HCT116 (cell line): ENCODE data around the gene OLA1.

Experiments used
- EZH2 ChIP-seq: fragments of 200-600 bp; sonication (generic); IDR thresholded peaks from 2 replicates; pipeline ENCODE4 v1.6.1; 2017; ENCODE audit warnings: antibody characterized with exemption, mixed run types
- EZH2phosphoT487 ChIP-seq: fragments of 200-600 bp; IDR thresholded peaks from 2 replicates; pipeline ENCODE4 v1.6.1; 2018; ENCODE audit warnings: antibody characterized with exemption, borderline replicate concordance
- FOSL1 ChIP-seq: IDR thresholded peaks from 2 replicates; pipeline ENCODE4 v1.6.1; 2012; ENCODE audit warnings: low read depth
- JUND ChIP-seq: IDR thresholded peaks from 2 replicates; pipeline ENCODE4 v1.6.1; 2012
- POLR2A ChIP-seq: IDR thresholded peaks from 2 replicates; pipeline ENCODE4 v1.7.0; 2011; ENCODE audit warnings: borderline replicate concordance; ENCODE audit not compliant: insufficient read depth, insufficient read length; ENCODE audit errors: extremely low read depth
- POLR2AphosphoS5 ChIP-seq: IDR thresholded peaks from 2 replicates; pipeline ENCODE4 v1.6.1; 2011; ENCODE audit warnings: mild to moderate bottlenecking, low read depth, low read length, moderate library complexity
- RAD21 ChIP-seq: IDR thresholded peaks from 2 replicates; pipeline ENCODE4 v1.6.1; 2012; ENCODE audit warnings: low read depth, mild to moderate bottlenecking
- ZFX ChIP-seq: fragments of 450-650 bp; IDR thresholded peaks from 2 replicates; pipeline ENCODE4 v1.6.1; 2017
- TF ChIP-seq, protein P1 (sequence below), 3 experiments: fragments of 200-600 bp in 1 of 3; sonication (generic) in 1 of 3; IDR thresholded peaks in 2 of 3; conservative IDR thresholded peaks in 1 of 3; 2 replicates each; pipeline ENCODE4 v1.5.1; 2012 to 2017; ENCODE audit warnings: low read depth in 2 of 3, low read length in 2 of 3, antibody characterized with exemption in 1 of 3, borderline replicate concordance in 1 of 3, control low read depth in 1 of 3, mild to moderate bottlenecking in 1 of 3, mixed read lengths in 1 of 3, mixed run types in 1 of 3, moderate library complexity in 1 of 3; ENCODE audit not compliant: insufficient read depth in 1 of 3
- TF ChIP-seq, protein P2 (sequence below): IDR thresholded peaks from 2 replicates; pipeline ENCODE4 v1.6.1; 2012
- TF ChIP-seq, protein P3 (sequence below): IDR thresholded peaks from 2 replicates; pipeline ENCODE4 v1.6.1; 2012
- TF ChIP-seq, protein P4 (sequence below): IDR thresholded peaks from 2 replicates; pipeline ENCODE4 v1.6.1; 2012; ENCODE audit warnings: low read depth

DNA sequence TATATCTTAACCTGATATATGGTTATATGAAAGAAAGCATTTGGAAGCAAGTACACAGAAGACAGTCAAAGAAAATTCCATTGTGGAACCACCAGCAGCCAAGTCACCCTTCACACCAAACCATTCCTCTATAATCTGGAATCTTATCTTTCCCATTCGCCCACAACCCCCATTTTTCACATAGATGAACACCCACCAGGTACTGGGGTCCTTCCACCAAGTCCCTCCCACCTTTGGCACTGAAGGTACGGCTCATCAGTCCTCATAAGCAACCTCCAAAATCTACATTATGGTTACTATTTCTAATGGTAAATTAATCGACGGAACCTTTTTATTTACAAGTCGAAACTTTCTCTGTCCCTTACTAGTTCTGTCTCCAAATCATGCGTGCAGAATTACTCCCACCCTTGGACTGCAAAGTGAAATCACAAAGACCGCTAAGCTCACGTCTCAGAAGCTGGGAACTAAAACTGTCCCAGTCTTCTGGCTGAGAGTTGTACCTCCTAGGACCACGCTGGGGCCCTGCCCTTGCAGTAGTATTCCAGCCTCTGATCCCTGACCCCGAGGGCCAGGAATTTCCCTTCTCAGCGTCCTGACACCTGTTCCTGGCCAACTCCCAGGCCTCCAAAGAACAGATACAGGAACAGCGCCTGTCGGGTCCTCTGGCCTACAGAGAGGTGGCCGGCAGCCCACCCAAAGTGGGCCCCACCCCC lies 702 bp downstream of the OLA1 start:
- no peak for TF ChIP-seq EZH2phosphoT487
- TF ChIP-seq, protein P1, sequence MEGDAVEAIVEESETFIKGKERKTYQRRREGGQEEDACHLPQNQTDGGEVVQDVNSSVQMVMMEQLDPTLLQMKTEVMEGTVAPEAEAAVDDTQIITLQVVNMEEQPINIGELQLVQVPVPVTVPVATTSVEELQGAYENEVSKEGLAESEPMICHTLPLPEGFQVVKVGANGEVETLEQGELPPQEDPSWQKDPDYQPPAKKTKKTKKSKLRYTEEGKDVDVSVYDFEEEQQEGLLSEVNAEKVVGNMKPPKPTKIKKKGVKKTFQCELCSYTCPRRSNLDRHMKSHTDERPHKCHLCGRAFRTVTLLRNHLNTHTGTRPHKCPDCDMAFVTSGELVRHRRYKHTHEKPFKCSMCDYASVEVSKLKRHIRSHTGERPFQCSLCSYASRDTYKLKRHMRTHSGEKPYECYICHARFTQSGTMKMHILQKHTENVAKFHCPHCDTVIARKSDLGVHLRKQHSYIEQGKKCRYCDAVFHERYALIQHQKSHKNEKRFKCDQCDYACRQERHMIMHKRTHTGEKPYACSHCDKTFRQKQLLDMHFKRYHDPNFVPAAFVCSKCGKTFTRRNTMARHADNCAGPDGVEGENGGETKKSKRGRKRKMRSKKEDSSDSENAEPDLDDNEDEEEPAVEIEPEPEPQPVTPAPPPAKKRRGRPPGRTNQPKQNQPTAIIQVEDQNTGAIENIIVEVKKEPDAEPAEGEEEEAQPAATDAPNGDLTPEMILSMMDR (IDR thresholded peaks at IDR 0.05 in 2 of 3, conservative IDR thresholded peaks at IDR 0.05 in 1 of 3; ENCODE audit: borderline replicate concordance in 1 of 3, insufficient read depth in 1 of 3, low read depth in 2 of 3, low read length in 2 of 3) = no peak
- TF ChIP-seq ZFX = no peak
- no peak for TF ChIP-seq EZH2
- TF ChIP-seq POLR2AphosphoS5 = no peak
- TF ChIP-seq, protein P2, sequence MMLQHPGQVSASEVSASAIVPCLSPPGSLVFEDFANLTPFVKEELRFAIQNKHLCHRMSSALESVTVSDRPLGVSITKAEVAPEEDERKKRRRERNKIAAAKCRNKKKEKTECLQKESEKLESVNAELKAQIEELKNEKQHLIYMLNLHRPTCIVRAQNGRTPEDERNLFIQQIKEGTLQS = no peak
- no peak for TF ChIP-seq FOSL1
- TF ChIP-seq, protein P3, sequence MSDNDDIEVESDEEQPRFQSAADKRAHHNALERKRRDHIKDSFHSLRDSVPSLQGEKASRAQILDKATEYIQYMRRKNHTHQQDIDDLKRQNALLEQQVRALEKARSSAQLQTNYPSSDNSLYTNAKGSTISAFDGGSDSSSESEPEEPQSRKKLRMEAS = no peak
- TF ChIP-seq RAD21 = no peak
- TF ChIP-seq, protein P4, sequence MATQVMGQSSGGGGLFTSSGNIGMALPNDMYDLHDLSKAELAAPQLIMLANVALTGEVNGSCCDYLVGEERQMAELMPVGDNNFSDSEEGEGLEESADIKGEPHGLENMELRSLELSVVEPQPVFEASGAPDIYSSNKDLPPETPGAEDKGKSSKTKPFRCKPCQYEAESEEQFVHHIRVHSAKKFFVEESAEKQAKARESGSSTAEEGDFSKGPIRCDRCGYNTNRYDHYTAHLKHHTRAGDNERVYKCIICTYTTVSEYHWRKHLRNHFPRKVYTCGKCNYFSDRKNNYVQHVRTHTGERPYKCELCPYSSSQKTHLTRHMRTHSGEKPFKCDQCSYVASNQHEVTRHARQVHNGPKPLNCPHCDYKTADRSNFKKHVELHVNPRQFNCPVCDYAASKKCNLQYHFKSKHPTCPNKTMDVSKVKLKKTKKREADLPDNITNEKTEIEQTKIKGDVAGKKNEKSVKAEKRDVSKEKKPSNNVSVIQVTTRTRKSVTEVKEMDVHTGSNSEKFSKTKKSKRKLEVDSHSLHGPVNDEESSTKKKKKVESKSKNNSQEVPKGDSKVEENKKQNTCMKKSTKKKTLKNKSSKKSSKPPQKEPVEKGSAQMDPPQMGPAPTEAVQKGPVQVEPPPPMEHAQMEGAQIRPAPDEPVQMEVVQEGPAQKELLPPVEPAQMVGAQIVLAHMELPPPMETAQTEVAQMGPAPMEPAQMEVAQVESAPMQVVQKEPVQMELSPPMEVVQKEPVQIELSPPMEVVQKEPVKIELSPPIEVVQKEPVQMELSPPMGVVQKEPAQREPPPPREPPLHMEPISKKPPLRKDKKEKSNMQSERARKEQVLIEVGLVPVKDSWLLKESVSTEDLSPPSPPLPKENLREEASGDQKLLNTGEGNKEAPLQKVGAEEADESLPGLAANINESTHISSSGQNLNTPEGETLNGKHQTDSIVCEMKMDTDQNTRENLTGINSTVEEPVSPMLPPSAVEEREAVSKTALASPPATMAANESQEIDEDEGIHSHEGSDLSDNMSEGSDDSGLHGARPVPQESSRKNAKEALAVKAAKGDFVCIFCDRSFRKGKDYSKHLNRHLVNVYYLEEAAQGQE = no peak
- no peak for TF ChIP-seq POLR2A
- no peak for TF ChIP-seq JUND
